Lung (tissue), 16 donors: ENCODE measurements around the gene C2orf15. TPM values are rescaled to one million over a fixed set of nuclear protein-coding genes. Genes with fewer than 3 reads are reported as not detected.
A peak's percentile ranks its signal among the peaks of the same experiment; 100 is the strongest.

Source experiments
- ATAC-seq: fragments of 200-7000 bp; cut with Tn5 transposase; one replicate; pipeline ENCODE4 v1.9.1; 2020; ENCODE audit warnings: moderate number of reproducible peaks; ENCODE audit not compliant: insufficient read depth, low FRiP score
- DNase-seq, 3 donors: peaks; one replicate each; pipeline ENCODE4 v3.0.0-alpha.2; 2013 to 2017
- H3K27ac ChIP-seq, 2 donors: one replicate each; pipeline ENCODE4 v1.5.1; 2013; ENCODE audit warnings: mild to moderate bottlenecking in 2 of 2, moderate library complexity in 2 of 2, control low read depth in 1 of 2, inconsistent platforms in 1 of 2, low read depth in 1 of 2, low read length in 1 of 2
- H3K27me3 ChIP-seq, 3 donors: one replicate each; pipeline ENCODE4 v1.5.1; 2013; ENCODE audit warnings: low read length in 2 of 3; ENCODE audit not compliant: control insufficient read depth in 3 of 3, insufficient read depth in 3 of 3
- H3K36me3 ChIP-seq, 4 donors: one replicate each; pipeline ENCODE4 v1.5.1; 2013; ENCODE audit warnings: low read length in 4 of 4, mild to moderate bottlenecking in 1 of 4, moderate library complexity in 1 of 4; ENCODE audit not compliant: control insufficient read depth in 4 of 4, insufficient read depth in 4 of 4
- H3K4me1 ChIP-seq, 5 donors: one replicate each; pipeline ENCODE4 v1.5.1; 2013; ENCODE audit warnings: low read length in 5 of 5, mild to moderate bottlenecking in 2 of 5, moderate library complexity in 1 of 5; ENCODE audit not compliant: control insufficient read depth in 5 of 5, insufficient read depth in 5 of 5
- H3K4me3 ChIP-seq: one replicate; pipeline ENCODE4 v1.5.1; 2013; ENCODE audit warnings: mild to moderate bottlenecking, control low read depth, moderate library complexity
- H3K9ac ChIP-seq, 2 donors: one replicate each; pipeline ENCODE4 v1.5.1; 2013; ENCODE audit warnings: low read length in 2 of 2, control low read depth in 1 of 2; ENCODE audit not compliant: insufficient read depth in 1 of 2
- H3K9me3 ChIP-seq, 4 donors: one replicate each; pipeline ENCODE4 v1.5.1; 2013; ENCODE audit warnings: low read length in 3 of 4, mild to moderate bottlenecking in 1 of 4, moderate library complexity in 1 of 4; ENCODE audit not compliant: control insufficient read depth in 4 of 4, insufficient read depth in 3 of 4
- CTCF ChIP-seq: IDR thresholded peaks from 2 replicates; pipeline ENCODE4 v1.5.1; 2012; ENCODE audit warnings: mild to moderate bottlenecking; ENCODE audit errors: control extremely low read depth, extremely low read depth
- WGBS, 2 donors: extraction: QIAGEN DNeasy Blood & Tissue Kit; methylation state at CpG; one replicate each; pipeline ENCODE4 v1.1.7; 2013; 5-methylcytosine and 5-hydroxymethylcytosine counted together
- long read RNA-seq, 5 donors: transcript quantifications; one replicate each; lab custom pipeline, GENCODE V29; 2026
- polyA plus RNA-seq, 2 donors: library from polyadenylated mRNA; stranded (reverse); fragments of 200-250 nt; gene quantifications; one replicate each; pipeline ENCODE4 v1.2.1, GENCODE V29; 2013
- total RNA-seq, 2 donors: library from RNA; depleted of rRNA in 1 of 2; stranded (reverse); fragments of >200 nt in 1 of 2; gene quantifications; one replicate each; pipeline ENCODE4 v1.2.1, GENCODE V29; 2014 to 2021
- donor health status: control.
- donor health status: control.
- donor health status: Bipolar disorder and iron deficiency.
- donor health status: healthy.
- donor health status: DM: yes; HTN: yes; CAD: no.

The C2orf15 gene, protein sequence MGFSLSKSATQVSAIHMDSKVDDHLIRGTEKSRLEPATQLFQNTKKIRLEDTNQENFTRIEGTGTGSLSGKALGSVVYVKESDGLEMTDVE
- total RNA-seq (1 to 10 TPM; 3.6 to 4.8 TPM), polyA plus RNA-seq (1 to 10 TPM; 2.2 to 2.7 TPM)
- long read RNA-seq, donor 1, partial matches to known transcripts = 0 of 3 reads
- long read RNA-seq, donor 1, other reads (novel, unspliced or antisense) = 0 of 3 reads
- long read RNA-seq, donor 2 = 0 reads
- long read RNA-seq, donor 3, partial matches to known transcripts = 0 of 2 reads
- long read RNA-seq, donor 3, other reads (novel, unspliced or antisense) = 0 of 2 reads
- long read RNA-seq, donor 4 = 0 reads
- long read RNA-seq, donor 5, partial matches to known transcripts = 0 of 2 reads
- long read RNA-seq, donor 5, other reads (novel, unspliced or antisense) = 0 of 2 reads

DNA sequence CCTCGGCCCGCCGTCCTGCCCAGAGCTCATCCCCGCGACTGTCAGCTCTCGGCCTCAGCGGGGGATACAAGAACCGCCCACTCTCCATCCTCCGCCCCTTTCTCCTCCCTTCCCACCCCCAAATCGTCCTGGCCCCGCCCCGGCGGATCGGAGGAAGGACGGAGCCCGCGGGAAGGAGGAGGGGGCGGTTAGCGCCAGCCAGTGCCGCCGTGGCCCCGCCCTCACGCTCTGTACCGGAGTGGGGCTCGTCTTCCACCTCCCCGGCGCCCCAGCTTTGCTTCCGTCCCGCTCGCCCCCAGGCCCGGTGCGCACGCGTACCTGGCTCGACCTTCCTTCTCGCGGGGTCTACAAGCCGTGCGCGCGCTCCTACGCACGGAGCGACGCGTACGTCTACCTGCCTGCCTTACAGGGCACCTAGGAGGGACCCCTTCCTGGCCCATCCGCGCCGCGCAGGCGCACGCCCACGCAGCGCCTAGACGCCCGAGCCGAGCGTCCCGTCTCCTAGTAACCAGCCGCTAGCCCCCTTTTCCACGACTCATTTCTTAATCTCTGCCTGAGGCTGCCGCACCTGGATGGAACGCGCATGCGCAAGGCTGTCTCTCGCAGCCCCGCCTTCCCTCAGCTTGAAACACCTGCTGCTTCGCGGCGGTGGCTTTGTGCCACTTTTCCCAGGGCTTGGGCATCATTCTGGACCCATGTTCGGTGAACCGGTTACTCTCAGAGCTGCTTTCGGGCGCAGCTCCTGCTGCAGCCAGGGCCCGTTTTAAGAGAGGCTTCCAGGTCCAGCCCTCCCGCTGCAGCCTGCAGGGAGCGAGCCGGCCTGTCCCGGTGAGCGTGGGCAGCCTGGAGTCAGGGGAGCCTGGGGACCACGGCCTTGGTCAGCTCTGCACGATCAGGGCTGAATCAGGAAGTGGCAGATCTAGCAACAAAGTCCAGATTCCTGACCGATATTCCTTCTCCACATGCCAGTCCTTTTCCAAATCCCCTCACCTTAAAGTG, at the start of gene C2orf15:
Gene C2orf15, plus strand, starts transcription at position 598 of the 999 bp plus-strand sequence. CDS start 8,852 bp downstream, outside the sequence.
- TF ChIP-seq CTCF = no peak
- ATAC-seq (peak; percentile 93), DNase-seq (peak; percentile 93 to 95 (median 93))
- peak within 1 kb of the TSS; percentile 55 to 67 for H3K9ac ChIP-seq
- peak within 1 kb of the TSS; percentile 80 for H3K4me3 ChIP-seq
- H3K9me3 ChIP-seq = no peaks in the 10 kb centered on the region
- H3K27me3 ChIP-seq = peaks cover 0 to 2% (median 0%) of the 10 kb centered on the region in 3 donors
- peaks cover 0 to 6% (median 0%) of the 10 kb centered on the region in 5 donors for H3K4me1 ChIP-seq
- 0% methylated on average over 62 to 84 of the region's 84 CpGs for WGBS, 2 donors
- H3K36me3 ChIP-seq = no peaks in the 10 kb centered on the region
- peak within 1 kb of the TSS; percentile 68 to 88 for H3K27ac ChIP-seq

DNA sequence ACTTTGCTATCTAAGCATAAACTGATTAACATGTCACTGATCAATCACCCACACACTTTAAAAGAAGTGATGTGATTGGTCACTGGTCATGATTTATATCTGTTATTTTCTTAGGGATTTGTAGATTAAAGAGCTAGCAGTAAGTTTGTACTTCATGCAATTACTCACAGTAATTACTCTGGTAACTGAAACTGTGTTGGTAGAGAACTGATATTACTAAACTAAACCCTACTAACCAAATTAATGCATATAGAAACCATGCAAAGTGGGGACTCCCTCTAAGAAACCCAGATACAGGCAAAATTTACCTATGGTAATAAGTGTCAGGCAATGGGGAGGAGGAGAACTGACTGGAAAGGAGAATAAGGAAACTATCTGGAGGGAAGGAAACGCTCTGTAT, 44.8 kb upstream of the C2orf15 start:
- no peaks in the 10 kb centered on the region for H3K27me3 ChIP-seq
- H3K4me1 ChIP-seq = no peaks in the 10 kb centered on the region
- H3K36me3 ChIP-seq = no peaks in the 10 kb centered on the region
- no peak overlapping the region for H3K4me3 ChIP-seq
- no peak for ATAC-seq
- H3K27ac ChIP-seq = no peak overlapping the region
- 74 to 88% methylated on average over 1 of the region's 1 CpG for WGBS, 2 donors
- peaks cover 0 to 5% (median 2%) of the 10 kb centered on the region in 4 donors for H3K9me3 ChIP-seq
- H3K9ac ChIP-seq = no peak overlapping the region
- no peak for TF ChIP-seq CTCF
- no peak for DNase-seq

GRCh38 chr2:99101697-99102096, 39.8 kb upstream of the C2orf15 start:
- DNase-seq (peak in 2 of 3 donors; percentile 64 to 73), ATAC-seq (no peak)
- no peak overlapping the region for H3K4me3 ChIP-seq
- H3K36me3 ChIP-seq = no peaks in the 10 kb centered on the region
- H3K4me1 ChIP-seq = no peaks in the 10 kb centered on the region
- H3K9me3 ChIP-seq = no peaks in the 10 kb centered on the region
- no peak for TF ChIP-seq CTCF
- no peak overlapping the region for H3K27ac ChIP-seq
- no peak overlapping the region for H3K9ac ChIP-seq
- H3K27me3 ChIP-seq = no peaks in the 10 kb centered on the region
- 15 to 17% methylated on average over 3 of the region's 3 CpGs for WGBS, 2 donors
